Esophagus squamous epithelium (tissue), 4 donors: Measurements from ENCODE around the gene MORN1.

Experiments
- POLR2A ChIP-seq, 4 donors: fragments of 450-650 bp; IDR thresholded peaks; one replicate each; pipeline ENCODE4 v1.6.1; 2017; ENCODE audit warnings: antibody characterized with exemption in 4 of 4, mild to moderate bottlenecking in 4 of 4, moderate library complexity in 3 of 4
- TF ChIP-seq, protein P1 (sequence below), 6 experiments: fragments of 450-650 bp in 4 of 6; fragments of 200-600 bp in 2 of 6; sonication (generic) in 2 of 6; IDR thresholded peaks; one replicate each; pipeline ENCODE4 v1.5.1; 2016 to 2019; ENCODE audit warnings: antibody characterized with exemption in 6 of 6, mild to moderate bottlenecking in 4 of 6, moderate library complexity in 4 of 6

DNA sequence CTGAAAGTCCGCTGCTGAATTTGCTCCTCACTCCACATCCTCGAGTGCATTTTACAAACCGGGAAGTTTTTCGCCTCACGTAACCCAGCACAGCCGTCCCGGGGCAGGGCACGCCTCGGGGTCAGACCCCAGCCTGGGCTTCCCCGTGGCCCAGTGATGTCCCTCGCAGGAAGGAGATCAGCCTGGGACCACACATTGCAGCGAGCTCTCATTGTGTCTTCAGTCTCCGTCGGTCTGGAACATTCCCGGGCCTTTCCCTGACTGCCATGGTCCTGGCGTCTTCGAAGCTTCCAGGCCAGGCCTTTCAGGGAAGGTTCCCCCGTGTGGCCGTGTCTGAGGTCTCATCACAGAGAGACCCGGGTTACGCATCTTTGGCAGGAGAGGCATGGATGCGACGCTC is 43.5 kb downstream of the MORN1 start:
- TF ChIP-seq, protein P1, sequence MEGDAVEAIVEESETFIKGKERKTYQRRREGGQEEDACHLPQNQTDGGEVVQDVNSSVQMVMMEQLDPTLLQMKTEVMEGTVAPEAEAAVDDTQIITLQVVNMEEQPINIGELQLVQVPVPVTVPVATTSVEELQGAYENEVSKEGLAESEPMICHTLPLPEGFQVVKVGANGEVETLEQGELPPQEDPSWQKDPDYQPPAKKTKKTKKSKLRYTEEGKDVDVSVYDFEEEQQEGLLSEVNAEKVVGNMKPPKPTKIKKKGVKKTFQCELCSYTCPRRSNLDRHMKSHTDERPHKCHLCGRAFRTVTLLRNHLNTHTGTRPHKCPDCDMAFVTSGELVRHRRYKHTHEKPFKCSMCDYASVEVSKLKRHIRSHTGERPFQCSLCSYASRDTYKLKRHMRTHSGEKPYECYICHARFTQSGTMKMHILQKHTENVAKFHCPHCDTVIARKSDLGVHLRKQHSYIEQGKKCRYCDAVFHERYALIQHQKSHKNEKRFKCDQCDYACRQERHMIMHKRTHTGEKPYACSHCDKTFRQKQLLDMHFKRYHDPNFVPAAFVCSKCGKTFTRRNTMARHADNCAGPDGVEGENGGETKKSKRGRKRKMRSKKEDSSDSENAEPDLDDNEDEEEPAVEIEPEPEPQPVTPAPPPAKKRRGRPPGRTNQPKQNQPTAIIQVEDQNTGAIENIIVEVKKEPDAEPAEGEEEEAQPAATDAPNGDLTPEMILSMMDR (IDR thresholded peaks at IDR 0.05), result no peak
- TF ChIP-seq POLR2A (IDR thresholded peaks at IDR 0.05), result no peak
